Kidney (tissue), 14 donors: ENCODE results near the gene KANTR. TPM values are rescaled to one million over a fixed set of nuclear protein-coding genes. Genes with fewer than 3 reads are reported as not detected.

Experiments used
- DNase-seq, 5 donors: peaks; one replicate each; pipeline ENCODE4 v3.0.0-alpha.2; 2013 to 2020
- FAIRE-seq: peaks from 2 replicates; lab custom pipeline; 2012; peaks lifted over from hg19 to GRCh38; lab: Jason Lieb, UNC
- H3K27ac ChIP-seq, 2 donors: one replicate each; pipeline ENCODE4 v1.7.0; 2013; ENCODE audit warnings: low read depth in 2 of 2, low read length in 2 of 2, inconsistent platforms in 1 of 2
- H3K27me3 ChIP-seq: one replicate; pipeline ENCODE4 v1.7.1; 2013; ENCODE audit warnings: low read length, inconsistent platforms; ENCODE audit not compliant: control insufficient read depth, insufficient read depth
- H3K36me3 ChIP-seq, 3 donors: one replicate each; pipeline versions ENCODE4 v1.7.0 to v1.7.1; 2013; ENCODE audit warnings: low read length in 3 of 3, control low read depth in 1 of 3, inconsistent platforms in 1 of 3; ENCODE audit not compliant: insufficient read depth in 3 of 3, control insufficient read depth in 2 of 3
- H3K4me1 ChIP-seq, 3 donors: one replicate each; pipeline versions ENCODE4 v1.7.0 to v1.7.1; 2013; ENCODE audit warnings: low read length in 3 of 3, inconsistent platforms in 1 of 3, low read depth in 1 of 3; ENCODE audit not compliant: control insufficient read depth in 2 of 3, insufficient read depth in 2 of 3
- H3K4me3 ChIP-seq, 3 donors: one replicate each; pipeline versions ENCODE4 v1.7.0 to v1.8.1; 2013; ENCODE audit warnings: low read length in 3 of 3, control low read depth in 1 of 3, inconsistent platforms in 1 of 3
- H3K9ac ChIP-seq, 3 donors: one replicate each; pipeline versions ENCODE4 v1.7.0 to v1.7.1; 2013; ENCODE audit warnings: low read length in 3 of 3, control low read depth in 1 of 3, inconsistent platforms in 1 of 3
- H3K9me3 ChIP-seq, 3 donors: one replicate each; pipeline versions ENCODE4 v1.7.0 to v1.7.1; 2013; ENCODE audit warnings: low read length in 3 of 3, control low read depth in 1 of 3, inconsistent platforms in 1 of 3; ENCODE audit not compliant: control insufficient read depth in 2 of 3, insufficient read depth in 1 of 3
- intact Hi-C: fragments of 100-400 bp; cut with DNase I; formaldehyde crosslinking; loops from one replicate; pipeline ENCODE4 v1.11.1; 2022
- polyA plus RNA-seq: library from polyadenylated mRNA; stranded (reverse); fragments of 350-450 nt; fragmentation: Illumina TruSeq; extraction: RNeasy Lipid Tissue Mini Kit (QIAGEN cat#74804); gene quantifications from one replicate; pipeline ENCODE4 v1.2.3, GENCODE V29; 2014; ENCODE audit warnings: low read depth, low replicate concordance; ENCODE audit not compliant: insufficient read depth
- total RNA-seq: library from RNA; stranded (reverse); fragmentation: NEBNext Ultra II Directional; extraction: Animal tissue kit (Norgen Biotek cat#: 25700); gene quantifications from one replicate; pipeline ENCODE4 v1.2.1, GENCODE V29; 2021
- TF ChIP-seq, protein P1 (sequence below): IDR thresholded peaks from 3 replicates; pipeline ENCODE4 v1.5.1; 2012; ENCODE audit warnings: mild to moderate bottlenecking, moderate library complexity, borderline replicate concordance; ENCODE audit not compliant: insufficient read depth; ENCODE audit errors: extremely low read depth
- donor health status: control.
- donor health status: control.
- donor health status: control.
- donor health status: control.
- donor health status: control.
- donor health status: DM: yes; HTN: yes; CAD: no.
- donor health status: Normal renal cell carcinoma (clear cell type).

Gene KANTR
- total and polyA plus RNA-seq, 2 donors from 2014 or later: 3.7 to 11.5 TPM

- Histone ChIP-seq H3K4me3 (no peak overlapping the region), H3K9ac (no peak overlapping the region), H3K9me3 (no peaks in the 10 kb centered on the region), H3K4me1 (no peaks in the 10 kb centered on the region), H3K36me3 (no peaks in the 10 kb centered on the region), H3K27me3 (no peaks in the 10 kb centered on the region), H3K27ac (no peak overlapping the region)
- TF ChIP-seq, protein P1, sequence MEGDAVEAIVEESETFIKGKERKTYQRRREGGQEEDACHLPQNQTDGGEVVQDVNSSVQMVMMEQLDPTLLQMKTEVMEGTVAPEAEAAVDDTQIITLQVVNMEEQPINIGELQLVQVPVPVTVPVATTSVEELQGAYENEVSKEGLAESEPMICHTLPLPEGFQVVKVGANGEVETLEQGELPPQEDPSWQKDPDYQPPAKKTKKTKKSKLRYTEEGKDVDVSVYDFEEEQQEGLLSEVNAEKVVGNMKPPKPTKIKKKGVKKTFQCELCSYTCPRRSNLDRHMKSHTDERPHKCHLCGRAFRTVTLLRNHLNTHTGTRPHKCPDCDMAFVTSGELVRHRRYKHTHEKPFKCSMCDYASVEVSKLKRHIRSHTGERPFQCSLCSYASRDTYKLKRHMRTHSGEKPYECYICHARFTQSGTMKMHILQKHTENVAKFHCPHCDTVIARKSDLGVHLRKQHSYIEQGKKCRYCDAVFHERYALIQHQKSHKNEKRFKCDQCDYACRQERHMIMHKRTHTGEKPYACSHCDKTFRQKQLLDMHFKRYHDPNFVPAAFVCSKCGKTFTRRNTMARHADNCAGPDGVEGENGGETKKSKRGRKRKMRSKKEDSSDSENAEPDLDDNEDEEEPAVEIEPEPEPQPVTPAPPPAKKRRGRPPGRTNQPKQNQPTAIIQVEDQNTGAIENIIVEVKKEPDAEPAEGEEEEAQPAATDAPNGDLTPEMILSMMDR: no peak
- FAIRE-seq (no peak), DNase-seq (no peak)
- intact Hi-C loops: no loop called here
These were observed 28.1 kb downstream of the KANTR start for GRCh38 chrX:53122013-53122412.

DNA sequence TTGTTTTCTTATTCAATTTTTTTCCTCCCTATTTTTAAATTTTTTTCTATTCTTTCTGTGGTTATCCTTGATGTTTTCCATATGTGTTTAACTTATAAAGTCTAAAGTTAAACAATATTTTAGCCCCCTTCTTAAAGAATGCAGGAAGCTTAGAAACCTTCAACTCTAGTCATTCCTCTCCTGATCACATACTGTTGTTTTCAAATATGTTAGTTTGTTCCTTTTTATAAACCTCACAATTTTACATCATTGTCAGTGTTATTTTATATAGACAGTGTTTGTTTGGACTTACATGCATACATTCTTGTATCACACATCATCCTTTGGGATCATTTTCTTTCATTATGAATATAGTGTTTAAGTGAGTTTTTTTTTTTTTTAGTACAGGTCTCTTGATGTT is 31.6 kb downstream of the KANTR start:
- FAIRE-seq (peak; percentile 72), DNase-seq (no peak)
- H3K4me1 ChIP-seq: no peaks in the 10 kb centered on the region
- H3K36me3 ChIP-seq: no peaks in the 10 kb centered on the region
- H3K27ac ChIP-seq: no peak overlapping the region
- no peak overlapping the region for H3K9ac ChIP-seq
- H3K9me3 ChIP-seq: no peaks in the 10 kb centered on the region
- H3K4me3 ChIP-seq: no peak overlapping the region
- intact Hi-C loops: no loop called here
- peaks cover 2% of the 10 kb centered on the region for H3K27me3 ChIP-seq
- TF ChIP-seq, protein P1: no peak

DNA sequence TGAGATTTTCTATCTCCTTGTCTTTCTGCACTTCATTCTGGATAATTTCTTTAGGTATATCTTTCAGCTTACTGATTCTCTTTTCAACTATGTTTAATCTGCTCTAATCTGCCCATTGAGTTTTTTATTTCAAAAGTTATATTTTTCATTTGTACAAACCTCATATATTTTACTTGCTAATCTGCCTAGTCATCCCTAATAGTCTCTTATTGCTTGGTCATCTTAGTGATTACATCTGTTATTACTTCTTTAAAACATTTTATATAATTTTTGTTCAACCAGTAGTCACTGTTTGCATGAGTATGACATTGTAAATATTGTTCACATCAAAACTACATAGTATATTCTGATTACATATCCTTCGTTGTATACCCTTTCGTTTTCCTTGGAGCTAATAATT is 32.4 kb downstream of the KANTR start:
- no peaks in the 10 kb centered on the region for H3K4me1 ChIP-seq
- intact Hi-C loops: no loop called here
- H3K27ac ChIP-seq: no peak overlapping the region
- peak; percentile 47 for FAIRE-seq
- H3K9ac ChIP-seq: no peak overlapping the region
- peaks cover 4% of the 10 kb centered on the region for H3K27me3 ChIP-seq
- H3K36me3 ChIP-seq: no peaks in the 10 kb centered on the region
- H3K9me3 ChIP-seq: no peaks in the 10 kb centered on the region
- TF ChIP-seq, protein P1: no peak
- no peak for DNase-seq
- no peak overlapping the region for H3K4me3 ChIP-seq
